GM18858 (cell line): ENCODE data around the gene LYRM1.
"Not testable (repeated sequence)": the region's sequence is repeated elsewhere in the genome, so short reads cannot be mapped to it uniquely, and the experiment has no call there.

Source experiments
- ATAC-seq: cut with Tn5 transposase; IDR thresholded peaks from one replicate; pipeline ENCODE4 v1.9.1; 2021; ENCODE audit not compliant: unreplicated experiment

Gene LYRM1

GRCh38 chr16:20901436-20902112, 1.0 kb downstream of the LYRM1 start:
- no peak for ATAC-seq

GRCh38 chr16:20902426-20902825, 1.9 kb downstream of the LYRM1 start:
- no peak for ATAC-seq

GRCh38 chr16:20903116-20903898, 2.7 kb downstream of the LYRM1 start:
- no peak for ATAC-seq

GRCh38 chr16:20903899-20904506, 3.4 kb downstream of the LYRM1 start:
- no peak for ATAC-seq

GRCh38 chr16:20904507-20905081, 4.0 kb downstream of the LYRM1 start:
- no peak for ATAC-seq

GRCh38 chr16:20905576-20905975, 5.0 kb downstream of the LYRM1 start:
- ATAC-seq, result no peak

- no peak for ATAC-seq
Observed at GRCh38 chr16:20906341-20907255, 6.0 kb downstream of the LYRM1 start.

- ATAC-seq, result no peak
Observed at GRCh38 chr16:20910781-20911321, 10.3 kb downstream of the LYRM1 start.

- no peak for ATAC-seq
Observed at GRCh38 chr16:20911361-20911760, 10.8 kb downstream of the LYRM1 start.

- ATAC-seq, result no peak
Observed at GRCh38 chr16:20916289-20916688, 15.7 kb downstream of the LYRM1 start.

- ATAC-seq, result no peak
Observed at GRCh38 chr16:20916942-20917341, 16.4 kb downstream of the LYRM1 start.

GRCh38 chr16:20918486-20919239, 18.1 kb downstream of the LYRM1 start:
- no peak for ATAC-seq

- no peak for ATAC-seq
Observed at GRCh38 chr16:20920091-20920490, 19.5 kb downstream of the LYRM1 start.

GRCh38 chr16:20920799-20921198, 20.2 kb downstream of the LYRM1 start:
- ATAC-seq, result no peak

GRCh38 chr16:20923876-20924275, 23.3 kb downstream of the LYRM1 start:
- ATAC-seq, result no peak

- no peak for ATAC-seq
Observed at GRCh38 chr16:20925751-20926150, 25.2 kb downstream of the LYRM1 start.

- ATAC-seq, result no peak
Observed at GRCh38 chr16:20928774-20929411, 28.3 kb downstream of the LYRM1 start.

- not testable (repeated sequence) for ATAC-seq
Observed at GRCh38 chr16:20929676-20930364, 29.2 kb downstream of the LYRM1 start.

- no peak for ATAC-seq
Observed at GRCh38 chr16:20930365-20930690, 29.8 kb downstream of the LYRM1 start.
